Sigmoid colon (tissue), 7 donors: Measurements from ENCODE around the gene ZNF674. TPM values are rescaled to one million over a fixed set of nuclear protein-coding genes. Genes with fewer than 3 reads are reported as not detected.

Experiments used
- DNase-seq: peaks from one replicate; pipeline ENCODE4 v3.0.0-alpha.2; 2019
- H3K27ac ChIP-seq, 4 donors: fragments of 200-600 bp; sonication (generic); one replicate each; pipeline ENCODE4 v1.5.1; 2016 to 2019; ENCODE audit warnings: mild to moderate bottlenecking in 1 of 4
- H3K27me3 ChIP-seq, 3 donors: fragments of 200-600 bp; sonication (generic); one replicate each; pipeline ENCODE4 v1.5.1; 2019; ENCODE audit warnings: mild to moderate bottlenecking in 1 of 3
- H3K36me3 ChIP-seq, 4 donors: fragments of 200-600 bp; sonication (generic); one replicate each; pipeline ENCODE4 v1.5.1; 2016 to 2019
- H3K4me1 ChIP-seq, 4 donors: fragments of 200-600 bp; sonication (generic); one replicate each; pipeline ENCODE4 v1.5.1; 2017 to 2019
- H3K4me3 ChIP-seq, 4 donors: fragments of 200-600 bp; sonication (generic); one replicate each; pipeline ENCODE4 v1.5.1; 2017 to 2019; ENCODE audit warnings: mild to moderate bottlenecking in 2 of 4, moderate library complexity in 1 of 4
- H3K9me3 ChIP-seq, 4 donors: fragments of 200-600 bp in 3 of 4; sonication (generic) in 3 of 4; one replicate each; pipeline versions ENCODE4 v1.5.1 to v1.6.1; 2013 to 2019
- EP300 ChIP-seq, 4 donors: sonication (generic); formaldehyde crosslinking; IDR thresholded peaks; one replicate each; pipeline ENCODE4 v1.6.1; 2017; ENCODE audit warnings: antibody characterized with exemption in 4 of 4
- POLR2A ChIP-seq, 2 donors: fragments of 450-650 bp; IDR thresholded peaks; one replicate each; pipeline ENCODE4 v1.6.1; 2016; ENCODE audit warnings: antibody characterized with exemption in 2 of 2, mild to moderate bottlenecking in 2 of 2, moderate library complexity in 2 of 2
- POLR2AphosphoS5 ChIP-seq, 4 donors: sonication (generic); formaldehyde crosslinking; IDR thresholded peaks; one replicate each; pipeline ENCODE4 v1.6.1; 2017; ENCODE audit warnings: antibody characterized with exemption in 4 of 4
- WGBS, 2 donors: extraction: QIAGEN DNeasy Blood & Tissue Kit; methylation state at CpG; one replicate each; pipeline ENCODE4 v1.1.7; 2013; 5-methylcytosine and 5-hydroxymethylcytosine counted together
- intact Hi-C: fragments of 100-400 bp; cut with DNase I; formaldehyde crosslinking; loops from one replicate; pipeline ENCODE4 v1.15.1; 2023
- polyA plus RNA-seq, 3 donors: library from polyadenylated mRNA; stranded (reverse); fragments of 200-250 nt; gene quantifications; one replicate each; pipeline ENCODE4 v1.2.3, GENCODE V29; 2013
- small RNA-seq, 3 donors: library from RNA; depleted of rRNA; stranded (forward); fragments of <200 nt; gene quantifications; one replicate each; pipeline ENCODE3, GENCODE V24; 2016
- total RNA-seq, 4 donors: library from RNA; depleted of rRNA; stranded (reverse); fragments of >200 nt; gene quantifications; one replicate each; pipeline ENCODE4 v1.1.0, GENCODE V29; 2016
- TF ChIP-seq, protein P1 (sequence below), 4 experiments: fragments of 450-650 bp in 3 of 4; fragments of 200-600 bp in 1 of 4; IDR thresholded peaks; one replicate each; pipeline ENCODE4 v1.5.1; 2016 to 2019; ENCODE audit warnings: antibody characterized with exemption in 4 of 4, mild to moderate bottlenecking in 3 of 4, moderate library complexity in 2 of 4
- donor health status: healthy with polysubstance abuse.
- donor health status: Bipolar disorder and iron deficiency.
- donor health status: healthy.

The ZNF674 gene
- total and polyA plus RNA-seq, 7 donors: 1.2 to 9.1 (median 3.0) TPM

- WGBS, 2 donors: 94 to 95% methylated on average over 3 of the region's 3 CpGs
- TF ChIP-seq, protein P1, sequence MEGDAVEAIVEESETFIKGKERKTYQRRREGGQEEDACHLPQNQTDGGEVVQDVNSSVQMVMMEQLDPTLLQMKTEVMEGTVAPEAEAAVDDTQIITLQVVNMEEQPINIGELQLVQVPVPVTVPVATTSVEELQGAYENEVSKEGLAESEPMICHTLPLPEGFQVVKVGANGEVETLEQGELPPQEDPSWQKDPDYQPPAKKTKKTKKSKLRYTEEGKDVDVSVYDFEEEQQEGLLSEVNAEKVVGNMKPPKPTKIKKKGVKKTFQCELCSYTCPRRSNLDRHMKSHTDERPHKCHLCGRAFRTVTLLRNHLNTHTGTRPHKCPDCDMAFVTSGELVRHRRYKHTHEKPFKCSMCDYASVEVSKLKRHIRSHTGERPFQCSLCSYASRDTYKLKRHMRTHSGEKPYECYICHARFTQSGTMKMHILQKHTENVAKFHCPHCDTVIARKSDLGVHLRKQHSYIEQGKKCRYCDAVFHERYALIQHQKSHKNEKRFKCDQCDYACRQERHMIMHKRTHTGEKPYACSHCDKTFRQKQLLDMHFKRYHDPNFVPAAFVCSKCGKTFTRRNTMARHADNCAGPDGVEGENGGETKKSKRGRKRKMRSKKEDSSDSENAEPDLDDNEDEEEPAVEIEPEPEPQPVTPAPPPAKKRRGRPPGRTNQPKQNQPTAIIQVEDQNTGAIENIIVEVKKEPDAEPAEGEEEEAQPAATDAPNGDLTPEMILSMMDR (IDR thresholded peaks at IDR 0.05): no peak
- no peak for TF ChIP-seq POLR2A (IDR thresholded peaks at IDR 0.05)
- TF ChIP-seq EP300 (IDR thresholded peaks at IDR 0.05): no peak
- TF ChIP-seq POLR2AphosphoS5 (IDR thresholded peaks at IDR 0.05): no peak
- Histone ChIP-seq H3K4me3 (no peak overlapping the region), H3K9me3 (no peaks in the 10 kb centered on the region), H3K27me3 (no peaks in the 10 kb centered on the region), H3K4me1 (no peaks in the 10 kb centered on the region), H3K27ac (no peak overlapping the region), H3K36me3 (peaks cover 0 to 27% (median 0%) of the 10 kb centered on the region in 4 donors)
- intact Hi-C loops: no loop called here
- no peak for DNase-seq
These were observed 85.6 kb downstream of the ZNF674 start for GRCh38 chrX:46459603-46460002.

- no peaks in the 10 kb centered on the region for H3K27me3 ChIP-seq
- no peak for DNase-seq
- H3K36me3 ChIP-seq: peaks cover 0 to 20% (median 0%) of the 10 kb centered on the region in 4 donors
- H3K9me3 ChIP-seq: no peaks in the 10 kb centered on the region
- no peaks in the 10 kb centered on the region for H3K4me1 ChIP-seq
- intact Hi-C loops: no loop called here
- H3K27ac ChIP-seq: no peak overlapping the region
- TF ChIP-seq, protein P1 (IDR thresholded peaks at IDR 0.05): no peak
- TF ChIP-seq POLR2A (IDR thresholded peaks at IDR 0.05): no peak
- no peak for TF ChIP-seq POLR2AphosphoS5 (IDR thresholded peaks at IDR 0.05)
- TF ChIP-seq EP300 (IDR thresholded peaks at IDR 0.05): no peak
- 90 to 95% methylated on average over 3 of the region's 3 CpGs for WGBS, 2 donors
- no peak overlapping the region for H3K4me3 ChIP-seq
These were observed 88.9 kb downstream of the ZNF674 start for GRCh38 chrX:46456125-46456922.

Small RNA genes within 50 kb of the gene (small RNA-seq; reads per million reads assigned to genes)
- gene RF00017: 0 reads per million in 3 donors
- gene RNU6-50P: 0 reads per million in 3 donors

Other genes with a start within 250 kb of the ZNF674 start
- gene CHST7, start 28.3 kb upstream of the ZNF674 start, total RNA-seq: 10 to 100 TPM in 2 of 4 donors, 1 to 10 TPM in 2; 6.6 to 15.8 (median 9.4) TPM
- gene CHST7, start 28.3 kb upstream of the ZNF674 start, polyA plus RNA-seq: 1 to 10 TPM; 1.2 to 2.1 (median 1.9) TPM
- gene SLC9A7, start 213.7 kb upstream of the ZNF674 start, total RNA-seq: 1 to 10 TPM; 1.8 to 8.8 (median 3.0) TPM
- gene SLC9A7, start 213.7 kb upstream of the ZNF674 start, polyA plus RNA-seq: 1 to 10 TPM in 1 of 3 donors, under 1 TPM in 2; under 0.01 to 4.0 (median 0.23) TPM